HG03025 (cell line): Measurements from ENCODE around the gene KSR1.
"Not testable (repeated sequence)": the region's sequence is repeated elsewhere in the genome, so short reads cannot be mapped to it uniquely, and the experiment has no call there.

Experiments used
- ATAC-seq: cut with Tn5 transposase; IDR thresholded peaks from one replicate; pipeline ENCODE4 v1.9.1; 2021; ENCODE audit warnings: mild to moderate bottlenecking, moderate library complexity; ENCODE audit not compliant: unreplicated experiment, low FRiP score

The KSR1 gene

GRCh38 chr17:27489045-27489715 lies 32.9 kb downstream of the KSR1 start:
- no peak for ATAC-seq

DNA sequence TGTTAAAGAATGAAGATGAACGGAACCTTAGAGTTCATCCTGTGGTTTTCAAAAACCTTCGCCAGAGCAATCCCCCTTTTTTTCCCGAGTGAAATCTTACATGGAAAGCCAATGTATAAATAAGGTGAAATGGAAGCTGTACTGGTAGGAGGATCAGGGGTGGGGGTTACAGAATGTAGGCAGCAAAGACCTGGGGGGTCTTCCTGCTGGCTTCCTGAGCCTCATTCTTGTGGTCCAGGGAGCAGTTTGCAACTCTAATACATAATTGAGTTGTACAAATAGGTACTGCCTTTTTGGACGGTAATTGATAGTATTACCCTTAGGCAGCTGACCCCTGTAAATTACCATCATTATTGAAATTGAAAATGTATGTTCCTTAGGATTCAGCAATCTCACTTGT lies 34.1 kb downstream of the KSR1 start:
- no peak for ATAC-seq

DNA sequence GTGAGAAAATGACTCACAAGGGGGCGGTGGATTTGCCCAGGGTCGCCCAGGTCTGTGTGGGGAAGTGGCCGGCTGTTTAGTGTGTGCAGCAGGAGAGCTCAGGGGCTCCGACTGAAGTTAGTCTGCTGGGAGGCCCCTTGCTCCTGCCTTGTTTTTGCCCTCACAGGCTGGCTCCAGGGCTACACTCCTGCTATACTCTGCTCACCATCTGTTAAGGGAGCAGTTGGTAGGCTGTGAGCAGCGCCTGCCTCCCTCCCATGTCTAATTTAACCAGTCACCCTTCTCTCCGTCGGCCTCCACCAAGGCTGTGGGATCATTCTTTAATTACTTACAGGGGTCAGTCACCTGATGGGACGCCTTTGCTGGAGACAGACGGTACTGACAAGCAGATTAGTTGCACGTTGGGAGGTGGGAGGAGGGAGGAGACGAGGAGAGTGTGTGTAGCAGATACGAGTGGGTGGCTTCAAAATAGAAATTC lies 35.5 kb downstream of the KSR1 start:
- ATAC-seq, result no peak

DNA sequence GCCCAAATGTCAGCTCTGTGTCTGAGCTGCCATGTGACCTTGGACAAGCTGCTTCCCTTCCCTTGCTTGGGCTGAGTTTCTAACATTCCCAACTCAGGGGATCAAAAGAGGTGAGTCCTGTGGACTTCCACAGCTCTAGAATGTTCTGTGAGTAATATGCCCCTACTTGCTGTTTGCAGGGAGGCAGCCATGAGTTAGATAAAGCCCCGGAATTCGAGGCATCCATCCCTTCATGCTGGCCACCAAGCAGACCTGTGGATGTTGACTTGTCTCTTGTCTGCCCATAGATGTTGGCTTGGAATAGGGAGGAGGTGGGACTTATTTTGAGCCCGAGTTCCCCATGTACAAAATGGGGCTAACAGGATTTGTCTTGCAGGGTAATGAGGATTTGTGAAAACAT lies 36.2 kb downstream of the KSR1 start:
- no peak for ATAC-seq

DNA sequence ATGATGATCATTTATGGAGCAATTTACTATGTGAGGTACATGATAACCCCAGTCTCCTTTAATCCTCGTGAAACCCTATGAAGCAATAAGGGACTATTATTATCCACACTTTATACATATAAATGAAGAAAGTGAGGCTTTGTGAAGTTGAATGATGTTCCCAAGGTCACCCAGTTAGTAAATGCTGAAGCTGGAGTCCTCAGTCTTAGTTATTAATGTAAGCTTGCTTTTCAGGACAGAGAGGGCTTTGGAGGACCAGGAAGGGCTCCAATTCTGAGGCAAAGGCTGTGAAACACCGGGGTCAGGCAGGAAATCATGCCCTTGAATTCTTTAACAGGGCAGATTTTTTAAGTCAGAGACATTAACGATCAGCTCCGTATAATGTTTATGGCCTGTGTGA lies 36.8 kb downstream of the KSR1 start:
- ATAC-seq, result no peak

DNA sequence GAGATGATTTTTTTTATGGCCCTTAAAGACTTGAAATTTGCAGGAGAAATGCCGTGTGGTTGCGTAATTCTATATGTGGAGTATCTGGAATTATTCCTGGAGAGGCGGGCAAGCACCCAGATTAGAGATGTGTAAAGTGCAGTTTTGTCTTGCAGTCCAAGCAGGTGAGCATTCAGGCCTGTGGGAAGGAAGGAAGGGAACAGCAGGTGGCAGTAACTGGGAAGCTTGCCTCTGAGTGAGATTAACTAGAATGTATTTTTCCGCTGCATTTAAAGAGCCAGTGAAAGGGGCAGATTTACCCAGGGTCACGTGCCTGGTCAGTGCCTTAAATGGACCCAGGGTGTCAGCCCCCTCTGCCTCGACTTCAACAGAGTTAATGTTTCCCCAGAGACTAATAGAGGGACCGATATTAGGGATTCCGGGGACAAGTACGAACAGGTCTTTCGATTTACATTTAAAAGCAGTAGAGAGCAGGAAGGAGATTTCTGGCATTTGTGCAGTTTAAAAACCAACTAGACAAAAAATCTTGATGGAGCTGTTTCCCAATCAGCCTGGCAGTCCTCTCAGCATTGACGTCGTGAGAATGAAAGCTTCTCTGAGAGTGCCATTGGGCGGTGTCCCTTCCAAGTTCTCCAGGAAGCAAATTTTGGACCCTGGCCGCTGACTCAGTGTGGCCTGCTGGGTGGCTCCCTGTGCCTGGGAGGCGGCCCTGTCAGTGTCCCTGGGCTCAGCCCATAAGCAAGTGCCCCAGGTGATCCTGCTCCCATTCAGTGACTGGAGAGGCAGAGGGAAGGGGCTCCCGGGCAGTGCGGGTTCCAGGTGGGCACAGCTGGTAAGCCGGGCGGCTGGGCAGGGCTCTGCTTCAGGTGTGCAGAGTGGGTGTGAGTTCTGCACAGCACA lies 38.2 kb downstream of the KSR1 start:
- no peak for ATAC-seq

DNA sequence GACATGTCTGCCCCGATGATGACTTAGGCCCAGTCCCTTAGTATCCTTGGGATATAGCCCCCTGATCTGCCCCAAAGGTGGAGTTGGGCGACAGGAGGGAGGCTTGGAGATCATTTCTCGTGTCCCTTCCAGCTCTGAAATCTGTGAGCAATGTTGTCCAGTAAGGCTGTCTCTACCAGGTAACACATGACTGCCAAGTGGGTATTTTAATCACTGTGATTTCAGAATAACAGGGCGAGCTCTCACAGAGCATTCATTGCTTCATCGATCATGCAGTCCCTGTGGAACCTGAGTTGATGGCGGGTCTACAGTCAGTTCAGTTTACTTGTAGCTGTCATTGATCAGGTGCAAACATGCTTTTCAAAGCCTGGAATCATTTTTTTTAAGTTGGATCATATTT lies 39.2 kb downstream of the KSR1 start:
- ATAC-seq, result no peak

DNA sequence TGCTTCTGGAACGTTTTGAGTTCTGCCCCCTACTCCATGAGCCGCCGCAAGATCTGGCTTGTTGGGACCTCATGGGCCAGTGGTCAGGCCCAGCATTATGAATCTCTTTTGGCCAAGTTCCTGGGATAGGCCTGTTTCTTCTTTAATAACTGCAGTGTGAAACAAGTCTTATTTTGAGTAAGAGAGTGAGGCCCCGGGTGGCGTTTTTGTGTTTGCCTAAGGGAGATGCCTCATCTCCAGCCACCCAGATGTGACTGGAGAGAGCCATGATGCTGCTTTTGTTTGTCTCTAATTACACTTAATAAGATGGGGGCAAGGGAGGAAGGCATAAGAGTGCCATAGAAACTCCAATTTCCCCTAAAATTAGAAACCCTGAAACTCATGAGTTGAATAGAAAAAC lies 39.8 kb downstream of the KSR1 start:
- no peak for ATAC-seq

GRCh38 chr17:27496437-27496943 lies 40.2 kb downstream of the KSR1 start:
- ATAC-seq, result no peak

DNA sequence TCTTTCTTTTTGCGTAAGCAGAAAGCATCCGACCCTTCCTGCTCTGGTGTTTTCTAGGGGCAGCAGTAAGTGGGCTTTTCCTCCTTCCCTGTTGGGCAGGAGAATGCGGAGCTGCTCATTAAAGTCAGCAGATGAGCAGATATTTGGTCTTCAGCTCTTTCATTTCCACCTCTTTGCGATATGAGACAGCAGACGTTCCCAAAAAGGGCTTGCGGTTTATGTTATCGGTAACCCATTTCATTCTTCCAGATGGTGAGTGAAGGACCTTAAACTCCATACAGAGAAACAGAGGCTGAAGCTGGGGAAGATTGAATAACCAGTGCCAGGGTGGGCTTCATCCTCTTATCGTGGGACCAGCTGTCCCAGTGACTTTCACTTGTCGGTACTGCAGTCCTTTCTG lies 40.7 kb downstream of the KSR1 start:
- ATAC-seq, result no peak

- ATAC-seq, result no peak
These were observed 41.4 kb downstream of the KSR1 start for GRCh38 chr17:27497696-27498095.

DNA sequence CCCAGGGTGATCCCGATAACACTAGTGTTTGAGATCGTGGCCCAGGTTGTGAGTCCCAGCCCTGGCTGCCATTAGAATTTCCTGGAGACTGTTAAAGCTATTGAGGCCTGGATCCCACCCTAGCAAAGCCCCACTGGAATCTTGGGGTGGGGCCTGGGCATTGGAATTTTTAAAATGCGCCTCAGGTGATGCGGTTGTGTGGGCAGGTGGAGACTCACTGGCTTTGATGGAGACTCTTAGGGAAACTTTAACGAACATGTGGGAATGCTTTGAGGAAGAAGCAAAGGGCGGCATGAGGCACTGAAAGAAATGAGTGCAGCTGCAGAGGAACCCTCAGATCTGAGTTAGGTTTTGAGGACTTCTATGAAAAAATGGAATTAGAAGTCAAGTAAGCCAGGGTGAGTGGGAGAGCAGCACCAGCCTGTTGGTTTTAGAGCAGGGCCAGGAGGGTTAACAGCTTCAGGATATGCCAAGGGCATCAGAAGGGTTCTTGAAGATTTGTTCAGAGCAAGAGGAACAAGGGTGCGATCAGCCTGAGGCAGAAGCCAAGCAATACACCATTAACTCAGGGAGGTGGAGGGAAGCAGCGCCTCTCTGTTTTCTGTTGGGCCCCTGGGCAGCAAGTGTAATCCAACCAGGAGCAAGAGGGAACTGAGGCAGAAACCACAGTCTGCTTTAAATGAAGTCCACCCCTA lies 42.5 kb downstream of the KSR1 start:
- no peak for ATAC-seq

- ATAC-seq, result no peak
These were observed 43.4 kb downstream of the KSR1 start for GRCh38 chr17:27499451-27500265.

GRCh38 chr17:27501338-27501737 lies 45.1 kb downstream of the KSR1 start:
- not testable (repeated sequence) for ATAC-seq

GRCh38 chr17:27502526-27503324 lies 46.5 kb downstream of the KSR1 start:
- ATAC-seq, result no peak

DNA sequence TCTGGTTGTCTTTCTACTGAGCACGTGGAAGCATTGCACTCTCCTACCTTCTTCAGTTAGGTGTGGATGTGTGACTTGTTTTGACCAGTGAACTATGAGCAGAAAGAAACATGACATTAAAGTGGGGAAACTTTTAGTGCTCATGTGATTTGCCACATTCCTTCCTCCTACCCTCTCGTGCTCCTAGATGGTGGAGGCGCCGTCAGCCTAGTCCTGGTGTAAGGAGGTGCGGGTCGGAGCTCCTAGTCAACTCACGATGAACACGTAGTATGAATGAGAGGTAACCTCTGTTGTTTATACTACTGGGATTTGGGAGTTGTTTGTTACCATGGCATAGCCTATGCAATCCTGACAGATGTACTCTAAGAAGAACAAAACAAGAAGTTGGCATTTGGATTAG lies 47.4 kb downstream of the KSR1 start:
- ATAC-seq, result no peak

DNA sequence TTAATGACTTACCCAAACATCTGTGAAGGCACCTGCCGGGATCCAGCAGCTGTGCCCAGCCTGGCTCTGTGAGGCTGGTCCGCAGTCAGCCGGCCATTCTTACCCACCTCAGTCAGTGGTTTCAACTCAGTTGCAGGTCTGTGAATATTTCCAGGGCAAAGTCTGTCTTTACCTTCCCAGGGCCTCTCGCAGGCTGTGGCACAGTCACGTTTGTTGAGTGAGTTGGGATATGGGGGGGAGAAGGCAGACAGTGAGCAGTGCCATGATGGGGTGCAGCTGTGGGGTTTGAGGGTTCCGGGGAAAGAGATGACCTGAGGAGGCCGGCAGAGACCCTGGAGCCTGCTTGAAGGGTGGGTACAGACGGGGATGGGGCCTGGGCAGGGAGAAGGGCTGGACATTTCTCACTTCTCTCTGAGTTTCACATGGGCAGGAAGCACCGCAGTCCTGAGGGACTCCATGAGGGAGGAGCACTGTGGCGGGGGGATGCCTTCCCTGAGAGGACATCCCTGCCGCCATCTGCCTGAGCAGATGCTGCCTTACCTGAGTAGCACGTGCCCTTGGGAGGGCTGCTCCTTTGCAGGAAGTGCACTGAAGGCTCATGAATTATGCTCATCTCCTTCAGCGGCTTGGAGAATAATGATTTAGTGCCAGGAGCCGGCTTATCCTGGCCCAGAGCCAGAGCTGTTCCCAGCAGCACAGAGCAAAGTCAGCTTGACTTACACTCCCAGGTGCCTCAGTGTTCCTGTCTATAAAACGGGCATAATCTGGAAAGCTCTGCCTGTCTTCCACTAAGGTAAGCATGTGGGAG lies 48.1 kb downstream of the KSR1 start:
- no peak for ATAC-seq

- ATAC-seq, result no peak
These were observed 50.3 kb downstream of the KSR1 start for GRCh38 chr17:27506348-27507218.
